OCI-LY7 (cell line): ENCODE results near the gene SUCLG1.

ENCODE experiments used
- CTCF ChIP-seq: fragments of 200-600 bp; sonication (generic); conservative IDR thresholded peaks from 2 replicates; pipeline ENCODE4 v1.5.1; 2014; ENCODE audit warnings: mild to moderate bottlenecking, antibody characterized with exemption, low read length, moderate library complexity, mixed read lengths
- EZH2phosphoT487 ChIP-seq: fragments of 200-600 bp; sonication (generic); IDR thresholded peaks from 2 replicates; pipeline ENCODE4 v1.6.1; 2018; ENCODE audit warnings: low read depth, borderline replicate concordance, mild to moderate bottlenecking, mixed run types, antibody characterized with exemption, low read length, moderate library complexity, mixed read lengths

GRCh38 chr2:84395820-84396219 lies 63.3 kb downstream of the SUCLG1 start:
- TF ChIP-seq CTCF (no peak), EZH2phosphoT487 (no peak)
